Measurements from ENCODE around the gene CD2BP2. TPM values are rescaled to one million over a fixed set of nuclear protein-coding genes. Genes with fewer than 3 reads are reported as not detected.
"Not testable (repeated sequence)": the region's sequence is repeated elsewhere in the genome, so short reads cannot be mapped to it uniquely, and the experiment has no call there.

CD2BP2 gene
- total RNA-seq, 1 experiment from 2014 or later = 20.7 TPM

- no peak for DNase-seq (ENCODE audit: low read depth)
Observed at GRCh38 chr16:30342751-30343490, 12.2 kb downstream of the CD2BP2 start.

- DNase-seq (ENCODE audit: low read depth) = not testable (repeated sequence)
Observed at GRCh38 chr16:30341971-30342370, 13.1 kb downstream of the CD2BP2 start.

GRCh38 chr16:30340621-30341020, 14.5 kb downstream of the CD2BP2 start:
- no peak for DNase-seq (ENCODE audit: low read depth)

DNA sequence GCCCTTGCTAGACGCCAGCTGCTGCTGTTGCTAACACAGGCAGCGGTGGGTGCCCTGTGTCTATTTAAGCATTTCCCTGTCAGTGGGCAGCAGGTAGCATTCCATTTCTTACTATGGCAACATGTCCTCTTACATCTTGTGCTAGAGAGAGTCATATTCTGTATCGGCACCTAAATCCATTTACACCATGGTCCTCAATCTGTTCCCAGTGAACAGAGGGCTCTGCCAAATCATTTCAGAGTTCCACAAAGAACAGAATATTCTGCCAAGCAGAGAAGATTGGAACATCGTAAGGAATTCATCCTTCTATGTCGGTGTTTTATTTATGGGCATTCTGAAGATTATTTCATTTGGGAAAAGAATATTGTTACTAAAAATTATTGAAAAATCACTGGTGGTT, 16.4 kb downstream of the CD2BP2 start:
- not testable (repeated sequence) for DNase-seq (ENCODE audit: low read depth)

GRCh38 chr16:30337964-30338357, 17.1 kb downstream of the CD2BP2 start:
- not testable (repeated sequence) for DNase-seq (ENCODE audit: low read depth)

GRCh38 chr16:30335598-30336474, 19.3 kb downstream of the CD2BP2 start:
- peak; percentile 72 for DNase-seq (ENCODE audit: low read depth)

DNA sequence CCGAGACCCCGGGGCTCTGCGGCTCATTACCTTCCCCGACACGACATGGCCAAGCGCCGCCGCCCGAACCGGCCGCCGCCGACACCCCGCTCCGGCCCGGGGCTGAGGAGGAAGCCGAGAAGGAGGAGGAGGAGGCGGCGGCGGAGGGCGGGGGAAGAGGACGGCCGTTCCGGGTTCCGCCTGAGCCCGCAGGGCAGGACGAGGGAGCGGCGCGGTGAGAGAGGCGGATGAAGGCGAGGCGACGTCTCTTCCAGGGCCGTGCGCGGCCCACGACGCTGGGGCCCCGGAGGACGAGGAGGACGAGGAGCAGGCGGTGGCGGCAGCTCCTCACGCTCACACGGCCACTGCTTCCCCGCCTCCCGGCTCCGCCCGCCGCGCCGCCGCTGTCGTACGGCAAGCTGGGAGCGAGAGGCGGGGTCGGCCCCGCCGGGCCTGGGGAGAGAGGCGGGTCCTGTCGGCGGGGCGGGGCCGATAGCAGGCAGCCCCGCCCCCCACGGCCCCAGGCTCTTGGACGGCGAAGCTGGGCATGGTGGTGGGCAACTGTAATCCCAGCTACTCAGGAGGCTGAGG, 20.0 kb downstream of the CD2BP2 start:
- peak; percentile 75 for DNase-seq (ENCODE audit: low read depth)

- DNase-seq (ENCODE audit: low read depth) = peak; percentile 77
Observed at GRCh38 chr16:30334473-30334989, 20.6 kb downstream of the CD2BP2 start.

DNA sequence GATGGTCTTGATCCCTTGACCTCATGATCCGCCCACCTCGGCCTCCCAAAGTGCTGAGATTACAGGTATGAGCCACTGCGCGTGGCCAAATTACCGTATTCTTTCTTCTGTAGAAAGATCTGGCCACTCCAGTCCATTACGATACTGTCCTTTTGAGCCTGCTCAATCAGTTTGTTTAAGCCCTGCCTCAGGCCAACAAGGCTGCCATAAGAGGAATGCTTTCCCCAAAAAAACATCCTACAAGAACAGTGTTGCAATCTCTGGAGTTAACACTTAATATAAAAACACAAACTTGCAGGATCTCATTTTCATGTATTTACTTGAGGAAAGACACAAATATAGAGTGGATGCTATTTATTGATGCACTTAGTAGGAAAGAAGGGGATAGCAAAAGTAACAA, 30.9 kb downstream of the CD2BP2 start:
- DNase-seq (ENCODE audit: low read depth) = not testable (repeated sequence)

DNA sequence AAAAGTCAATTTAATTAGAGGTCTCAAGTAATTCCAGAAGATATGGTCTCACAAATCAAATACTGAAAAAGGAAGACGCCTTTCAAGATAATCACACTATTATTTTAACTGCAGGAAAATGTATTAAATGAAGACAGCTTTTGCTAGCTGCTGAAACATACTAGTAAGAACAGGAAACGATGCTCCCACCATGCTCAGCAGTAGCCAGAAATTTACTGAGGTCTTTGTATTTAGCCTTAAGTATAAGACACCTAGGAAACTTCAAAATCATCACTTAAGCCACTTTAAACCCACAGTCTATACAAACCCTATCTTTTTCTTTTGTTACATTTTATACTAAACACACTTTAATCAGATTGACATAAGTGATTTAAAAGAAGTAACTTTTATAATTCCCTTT, 36.5 kb downstream of the CD2BP2 start:
- not testable (repeated sequence) for DNase-seq (ENCODE audit: low read depth)

- DNase-seq (ENCODE audit: low read depth) = not testable (repeated sequence)
Observed at GRCh38 chr16:30310937-30311336, 44.2 kb downstream of the CD2BP2 start.

DNA sequence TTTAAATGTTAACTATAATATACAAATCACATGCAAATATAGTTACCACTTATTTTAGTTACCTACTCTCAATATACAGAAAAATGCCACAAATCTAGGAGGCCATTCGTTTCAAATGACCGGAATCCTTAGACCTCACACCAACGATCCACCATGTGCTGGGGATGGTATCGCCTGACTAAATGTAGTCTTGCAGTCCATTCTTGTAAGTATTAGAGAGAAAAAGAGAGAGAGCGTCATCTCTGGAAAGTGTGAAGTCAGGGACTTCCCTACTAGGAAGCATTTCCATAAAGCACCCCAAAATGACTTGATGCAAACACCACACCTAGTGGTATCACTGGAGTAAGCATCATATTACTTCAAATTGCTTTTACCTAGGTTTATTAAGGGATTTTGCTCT, 45.9 kb downstream of the CD2BP2 start:
- DNase-seq (ENCODE audit: low read depth) = not testable (repeated sequence)

Other genes with a start within 250 kb of the CD2BP2 start
- gene GDPD3, start 241.8 kb downstream of the CD2BP2 start, total RNA-seq (2014; rRNA removed; shearing (Covaris generic)) = 0.29 and 0.48 TPM in 2 replicates
- 36.3 and 39.9 TPM in 2 replicates for gene MAPK3, start 232.1 kb downstream of the CD2BP2 start, total RNA-seq (2014; rRNA removed; shearing (Covaris generic))
- gene CORO1A, start 171.7 kb downstream of the CD2BP2 start, total RNA-seq (2014; rRNA removed; shearing (Covaris generic)) = 3.4 and 4.4 TPM in 2 replicates
- gene BOLA2B, start 161.6 kb downstream of the CD2BP2 start, total RNA-seq (2014; rRNA removed; shearing (Covaris generic)) = 135 and 207 TPM in 2 replicates
- gene SLX1A, start 161.4 kb downstream of the CD2BP2 start, total RNA-seq (2014; rRNA removed; shearing (Covaris generic)) = 27.3 and 33.0 TPM in 2 replicates
- gene SULT1A3, start 156.1 kb downstream of the CD2BP2 start, total RNA-seq (2014; rRNA removed; shearing (Covaris generic)) = 4.2 and 6.0 TPM in 2 replicates
- gene NPIPB13, start 106.8 kb downstream of the CD2BP2 start, total RNA-seq (2014; rRNA removed; shearing (Covaris generic)) = 0.12 and 0.29 TPM in 2 replicates
- 12.3 and 14.0 TPM in 2 replicates for gene TBC1D10B, start 15.2 kb upstream of the CD2BP2 start, total RNA-seq (2014; rRNA removed; shearing (Covaris generic))
- gene MYL11, start 19.5 kb upstream of the CD2BP2 start, total RNA-seq (2014; rRNA removed; shearing (Covaris generic)) = not detected in 2 replicates
- gene SEPTIN1, start 27.3 kb upstream of the CD2BP2 start, total RNA-seq (2014; rRNA removed; shearing (Covaris generic)) = not detected in 2 replicates
- gene ZNF48, start 40.1 kb upstream of the CD2BP2 start, total RNA-seq (2014; rRNA removed; shearing (Covaris generic)) = 3.4 and 5.2 TPM in 2 replicates
- gene ZNF771, start 52.3 kb upstream of the CD2BP2 start, total RNA-seq (2014; rRNA removed; shearing (Covaris generic)) = 8.1 and 10.9 TPM in 2 replicates
- 26.8 and 32.2 TPM in 2 replicates for gene DCTPP1, start 74.7 kb upstream of the CD2BP2 start, total RNA-seq (2014; rRNA removed; shearing (Covaris generic))
- gene SEPHS2, start 90.6 kb upstream of the CD2BP2 start, total RNA-seq (2014; rRNA removed; shearing (Covaris generic)) = 9.0 and 11.2 TPM in 2 replicates
- gene ITGAL, start 117.4 kb upstream of the CD2BP2 start, total RNA-seq (2014; rRNA removed; shearing (Covaris generic)) = not detected in 2 replicates
- 17.5 and 19.1 TPM in 2 replicates for gene ZNF768, start 171.3 kb upstream of the CD2BP2 start, total RNA-seq (2014; rRNA removed; shearing (Covaris generic))
- 5.0 and 5.6 TPM in 2 replicates for gene ZNF747, start 179.6 kb upstream of the CD2BP2 start, total RNA-seq (2014; rRNA removed; shearing (Covaris generic))
- 3.0 and 3.6 TPM in 2 replicates for gene ZNF764, start 203.1 kb upstream of the CD2BP2 start, total RNA-seq (2014; rRNA removed; shearing (Covaris generic))
- 6.4 and 6.7 TPM in 2 replicates for gene ZNF688, start 216.4 kb upstream of the CD2BP2 start, total RNA-seq (2014; rRNA removed; shearing (Covaris generic))
- gene ZNF785, start 230.4 kb upstream of the CD2BP2 start, total RNA-seq (2014; rRNA removed; shearing (Covaris generic)) = 2.8 and 3.9 TPM in 2 replicates